ENCODE data around the gene MCF2L2. TPM values are rescaled to one million over a fixed set of nuclear protein-coding genes. Genes with fewer than 3 reads are reported as not detected.

Gene MCF2L2
- total and polyA plus RNA-seq, 2 donors from 2014 or later = 0.32 to 1.7 TPM

DNA sequence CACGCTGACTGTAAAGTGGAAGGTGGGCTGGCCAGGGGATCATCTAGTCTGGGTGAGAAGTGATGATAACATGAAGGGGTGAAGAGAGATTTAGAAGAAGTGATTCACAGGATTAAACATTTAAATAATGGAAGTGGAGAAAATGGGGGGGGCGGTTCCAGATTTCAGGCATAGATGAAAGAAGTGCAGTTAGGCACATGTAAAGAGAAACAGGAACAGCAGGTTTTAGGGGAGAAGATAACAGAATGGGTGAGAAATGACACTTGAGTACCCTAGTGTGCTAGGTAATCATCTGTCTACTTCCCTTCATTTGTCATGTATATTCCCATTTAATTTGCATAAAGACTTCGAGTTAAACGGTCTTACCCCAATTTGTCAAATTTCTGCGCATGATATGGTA is 160.1 kb downstream of the MCF2L2 start:
- no peak for FAIRE-seq
- intact Hi-C loops (cut with DNase I) = no loop called here

DNA sequence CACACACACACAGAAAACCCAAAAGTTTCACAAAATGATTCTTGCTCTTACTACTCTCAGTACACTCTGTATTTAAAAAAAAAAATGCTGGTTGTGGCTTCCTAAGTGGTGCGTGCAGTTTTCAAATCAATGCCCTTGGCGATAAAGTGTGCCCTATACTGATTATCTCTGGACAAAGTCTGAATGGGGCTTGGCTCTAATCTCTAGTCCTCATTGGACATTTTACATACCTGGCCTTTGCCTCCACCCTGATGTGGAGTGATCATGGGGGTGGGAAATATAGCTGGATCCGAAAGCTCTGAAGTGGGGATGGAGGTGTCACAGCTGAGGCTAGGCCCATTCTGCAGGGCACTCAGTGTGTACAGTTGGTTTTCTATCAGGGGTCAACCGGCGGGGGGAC is 161.3 kb downstream of the MCF2L2 start:
- FAIRE-seq (no peak), DNase-seq (no peak)
- no peak overlapping the region for H3K4me3 ChIP-seq (ENCODE audit: low read length in 3 of 3)
- no peaks in the 10 kb centered on the region for H3K9me3 ChIP-seq (ENCODE audit: control insufficient read depth in 2 of 3, insufficient read depth in 1 of 3, low read length in 3 of 3)
- intact Hi-C loops (cut with DNase I) = no loop called here
- H3K9ac ChIP-seq (ENCODE audit: low read length in 3 of 3) = no peak overlapping the region
- H3K36me3 ChIP-seq (ENCODE audit: control insufficient read depth in 2 of 3, insufficient read depth in 3 of 3, low read length in 3 of 3) = no peaks in the 10 kb centered on the region
- no peaks in the 10 kb centered on the region for H3K27me3 ChIP-seq (ENCODE audit: control insufficient read depth, insufficient read depth, low read length)
- H3K4me1 ChIP-seq (ENCODE audit: control insufficient read depth in 2 of 3, insufficient read depth in 2 of 3, low read depth in 1 of 3, low read length in 3 of 3) = peaks cover 6 to 11% (median 10%) of the 10 kb centered on the region in 3 donors
- no peak overlapping the region for H3K27ac ChIP-seq (ENCODE audit: low read depth in 2 of 2, low read length in 2 of 2)
- TF ChIP-seq CTCF (IDR thresholded peaks at IDR 0.05; ENCODE audit: borderline replicate concordance, extremely low read depth, insufficient read depth) = no peak

More for the DNA sequence above, 160.1 kb downstream of the MCF2L2 start:
- H3K9me3 ChIP-seq (ENCODE audit: control insufficient read depth in 2 of 3, insufficient read depth in 1 of 3, low read length in 3 of 3) = no peaks in the 10 kb centered on the region
- no peak overlapping the region for H3K9ac ChIP-seq (ENCODE audit: low read length in 3 of 3)
- no peak for DNase-seq
- peaks cover 6 to 11% (median 10%) of the 10 kb centered on the region in 3 donors for H3K4me1 ChIP-seq (ENCODE audit: control insufficient read depth in 2 of 3, insufficient read depth in 2 of 3, low read depth in 1 of 3, low read length in 3 of 3)
- no peak for TF ChIP-seq CTCF (IDR thresholded peaks at IDR 0.05; ENCODE audit: borderline replicate concordance, extremely low read depth, insufficient read depth)
- H3K36me3 ChIP-seq (ENCODE audit: control insufficient read depth in 2 of 3, insufficient read depth in 3 of 3, low read length in 3 of 3) = no peaks in the 10 kb centered on the region
- no peak overlapping the region for H3K27ac ChIP-seq (ENCODE audit: low read depth in 2 of 2, low read length in 2 of 2)
- no peaks in the 10 kb centered on the region for H3K27me3 ChIP-seq (ENCODE audit: control insufficient read depth, insufficient read depth, low read length)
- no peak overlapping the region for H3K4me3 ChIP-seq (ENCODE audit: low read length in 3 of 3)

GRCh38 chr3:183266454-183266853 is 162.0 kb downstream of the MCF2L2 start:
- no peak overlapping the region for H3K4me3 ChIP-seq (ENCODE audit: low read length in 3 of 3)
- H3K36me3 ChIP-seq (ENCODE audit: control insufficient read depth in 2 of 3, insufficient read depth in 3 of 3, low read length in 3 of 3) = no peaks in the 10 kb centered on the region
- peaks cover 6 to 11% (median 10%) of the 10 kb centered on the region in 3 donors for H3K4me1 ChIP-seq (ENCODE audit: control insufficient read depth in 2 of 3, insufficient read depth in 2 of 3, low read depth in 1 of 3, low read length in 3 of 3)
- intact Hi-C loops (cut with DNase I) = no loop called here
- no peak for TF ChIP-seq CTCF (IDR thresholded peaks at IDR 0.05; ENCODE audit: borderline replicate concordance, extremely low read depth, insufficient read depth)
- no peak overlapping the region for H3K27ac ChIP-seq (ENCODE audit: low read depth in 2 of 2, low read length in 2 of 2)
- no peaks in the 10 kb centered on the region for H3K27me3 ChIP-seq (ENCODE audit: control insufficient read depth, insufficient read depth, low read length)
- H3K9me3 ChIP-seq (ENCODE audit: control insufficient read depth in 2 of 3, insufficient read depth in 1 of 3, low read length in 3 of 3) = no peaks in the 10 kb centered on the region
- DNase-seq (no peak), FAIRE-seq (no peak)
- H3K9ac ChIP-seq (ENCODE audit: low read length in 3 of 3) = no peak overlapping the region

GRCh38 chr3:183265834-183266417 is 162.5 kb downstream of the MCF2L2 start:
- Histone ChIP-seq H3K27ac (ENCODE audit: low read depth in 2 of 2, low read length in 2 of 2) (no peak overlapping the region), H3K4me1 (ENCODE audit: control insufficient read depth in 2 of 3, insufficient read depth in 2 of 3, low read depth in 1 of 3, low read length in 3 of 3) (peaks cover 6 to 11% (median 10%) of the 10 kb centered on the region in 3 donors), H3K9ac (ENCODE audit: low read length in 3 of 3) (no peak overlapping the region), H3K27me3 (ENCODE audit: control insufficient read depth, insufficient read depth, low read length) (no peaks in the 10 kb centered on the region), H3K36me3 (ENCODE audit: control insufficient read depth in 2 of 3, insufficient read depth in 3 of 3, low read length in 3 of 3) (no peaks in the 10 kb centered on the region), H3K4me3 (ENCODE audit: low read length in 3 of 3) (no peak overlapping the region), H3K9me3 (ENCODE audit: control insufficient read depth in 2 of 3, insufficient read depth in 1 of 3, low read length in 3 of 3) (no peaks in the 10 kb centered on the region)
- FAIRE-seq (no peak), DNase-seq (peak in 2 of 5 donors; percentile 46 to 56)
- TF ChIP-seq CTCF (IDR thresholded peaks at IDR 0.05; ENCODE audit: borderline replicate concordance, extremely low read depth, insufficient read depth) = no peak
- intact Hi-C loops (cut with DNase I) = no loop called here

Measured in kidney (tissue), 14 donors.